ENCODE measurements around the gene POLR2F. TPM values are rescaled to one million over a fixed set of nuclear protein-coding genes. Genes with fewer than 3 reads are reported as not detected.
A peak's percentile ranks its signal among the peaks of the same experiment; 100 is the strongest.
"Not testable (repeated sequence)": the region's sequence is repeated elsewhere in the genome, so short reads cannot be mapped to it uniquely, and the experiment has no call there.

POLR2F gene
- total RNA-seq, 1 donor from 2014 or later = 137 TPM

DNA sequence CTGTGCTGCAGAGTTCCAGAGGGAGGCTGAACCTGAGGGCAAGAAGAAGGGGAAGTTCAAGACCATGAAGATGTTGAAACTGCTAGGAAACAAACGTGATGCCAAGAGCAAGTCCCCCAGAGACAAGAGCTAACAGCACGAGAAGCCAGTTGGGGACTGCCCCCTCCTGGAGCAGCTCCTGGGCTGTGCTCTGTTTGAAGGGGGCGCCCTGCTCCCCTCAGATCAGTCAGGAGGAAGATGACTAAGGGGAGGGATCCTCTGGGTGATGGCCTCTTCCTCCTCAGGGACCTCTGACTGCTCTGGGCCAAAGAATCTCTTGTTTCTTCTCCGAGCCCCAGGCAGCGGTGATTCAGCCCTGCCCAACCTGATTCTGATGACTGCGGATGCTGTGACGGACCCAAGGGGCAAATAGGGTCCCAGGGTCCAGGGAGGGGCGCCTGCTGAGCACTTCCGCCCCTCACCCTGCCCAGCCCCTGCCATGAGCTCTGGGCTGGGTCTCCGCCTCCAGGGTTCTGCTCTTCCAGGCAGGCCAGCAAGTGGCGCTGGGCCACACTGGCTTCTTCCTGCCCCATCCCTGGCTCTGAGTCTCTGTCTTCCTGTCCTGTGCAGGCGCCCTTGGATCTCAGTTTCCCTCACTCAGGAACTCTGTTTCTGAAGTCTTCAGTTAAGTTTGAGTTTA, 12.7 kb upstream of the POLR2F start:
- Mint-ChIP-seq H3K27ac (ENCODE audit: unreplicated experiment) (peak overlapping the region; percentile 60), H3K9me3 (no peaks in the 10 kb centered on the region), H3K36me3 (ENCODE audit: low read depth) (no peaks in the 10 kb centered on the region), H3K4me1 (no peaks in the 10 kb centered on the region), H3K4me3 (no peak overlapping the region), H3K27me3 (ENCODE audit: low read depth) (no peaks in the 10 kb centered on the region)
- no peak for DNase-seq (ENCODE audit: low read depth, low spot score)
- TF ChIP-seq, protein P1, sequence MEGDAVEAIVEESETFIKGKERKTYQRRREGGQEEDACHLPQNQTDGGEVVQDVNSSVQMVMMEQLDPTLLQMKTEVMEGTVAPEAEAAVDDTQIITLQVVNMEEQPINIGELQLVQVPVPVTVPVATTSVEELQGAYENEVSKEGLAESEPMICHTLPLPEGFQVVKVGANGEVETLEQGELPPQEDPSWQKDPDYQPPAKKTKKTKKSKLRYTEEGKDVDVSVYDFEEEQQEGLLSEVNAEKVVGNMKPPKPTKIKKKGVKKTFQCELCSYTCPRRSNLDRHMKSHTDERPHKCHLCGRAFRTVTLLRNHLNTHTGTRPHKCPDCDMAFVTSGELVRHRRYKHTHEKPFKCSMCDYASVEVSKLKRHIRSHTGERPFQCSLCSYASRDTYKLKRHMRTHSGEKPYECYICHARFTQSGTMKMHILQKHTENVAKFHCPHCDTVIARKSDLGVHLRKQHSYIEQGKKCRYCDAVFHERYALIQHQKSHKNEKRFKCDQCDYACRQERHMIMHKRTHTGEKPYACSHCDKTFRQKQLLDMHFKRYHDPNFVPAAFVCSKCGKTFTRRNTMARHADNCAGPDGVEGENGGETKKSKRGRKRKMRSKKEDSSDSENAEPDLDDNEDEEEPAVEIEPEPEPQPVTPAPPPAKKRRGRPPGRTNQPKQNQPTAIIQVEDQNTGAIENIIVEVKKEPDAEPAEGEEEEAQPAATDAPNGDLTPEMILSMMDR (conservative IDR thresholded peaks at IDR 0.05) = no peak

DNA sequence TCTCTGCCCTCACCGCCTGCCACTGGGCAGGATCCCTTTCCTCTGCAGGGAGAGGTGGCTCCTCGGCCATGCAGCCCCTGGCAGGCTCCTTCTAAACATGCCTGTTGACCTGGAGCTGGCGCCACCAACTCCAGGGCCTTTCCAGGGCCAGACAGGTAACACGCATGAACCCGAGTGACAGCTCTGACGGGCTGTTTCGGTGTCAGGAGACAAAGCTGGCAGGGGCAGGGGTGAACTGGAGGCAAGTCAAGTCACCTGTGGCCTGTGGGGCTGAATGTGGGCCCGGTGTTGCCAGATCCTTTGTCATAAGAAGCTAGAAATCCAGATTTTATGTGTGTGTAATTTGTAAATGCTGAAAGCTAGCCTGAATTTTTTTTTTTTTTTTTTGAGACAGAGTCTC, 11.4 kb upstream of the POLR2F start:
- no peak overlapping the region for H3K4me3 Mint-ChIP-seq
- H3K27me3 Mint-ChIP-seq (ENCODE audit: low read depth) = no peaks in the 10 kb centered on the region
- TF ChIP-seq, protein P1 (conservative IDR thresholded peaks at IDR 0.05) = no peak
- H3K36me3 Mint-ChIP-seq (ENCODE audit: low read depth) = no peaks in the 10 kb centered on the region
- no peak overlapping the region for H3K27ac Mint-ChIP-seq (ENCODE audit: unreplicated experiment)
- no peaks in the 10 kb centered on the region for H3K4me1 Mint-ChIP-seq
- H3K9me3 Mint-ChIP-seq = no peaks in the 10 kb centered on the region
- DNase-seq (ENCODE audit: low read depth, low spot score) = no peak

DNA sequence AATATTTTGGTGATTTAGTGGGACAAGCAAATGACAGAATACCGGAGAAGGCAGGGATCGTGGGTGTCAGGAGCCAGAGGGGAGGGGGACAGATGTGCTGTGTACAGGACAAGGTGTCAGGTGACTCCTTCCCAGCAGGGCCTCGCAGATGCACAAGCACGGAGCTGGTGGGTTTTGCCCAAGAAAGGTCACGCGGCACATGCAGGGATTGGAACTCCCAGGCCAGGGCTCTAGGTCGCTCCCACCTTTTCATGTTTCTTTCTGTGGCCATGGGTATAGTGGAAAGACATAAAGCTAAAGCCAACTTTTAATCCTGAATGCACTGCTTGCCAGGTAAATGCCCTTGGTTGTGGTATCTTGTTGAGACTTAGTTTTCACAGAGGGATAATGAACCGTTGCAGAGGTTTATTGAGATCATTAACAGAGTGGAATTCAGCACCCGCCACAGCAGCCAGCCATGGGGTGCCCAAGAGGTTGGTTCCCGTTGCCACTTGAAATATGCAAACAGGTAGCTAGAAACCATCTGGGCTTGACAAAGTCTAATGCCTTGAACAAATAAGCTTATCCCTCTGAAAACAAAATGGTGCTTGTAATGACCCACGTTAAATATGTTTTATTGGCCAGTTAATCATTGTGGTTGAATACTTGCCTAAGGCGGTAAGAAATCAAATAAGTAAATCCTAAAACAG, 10.2 kb upstream of the POLR2F start:
- no peak overlapping the region for H3K27ac Mint-ChIP-seq (ENCODE audit: unreplicated experiment)

DNA sequence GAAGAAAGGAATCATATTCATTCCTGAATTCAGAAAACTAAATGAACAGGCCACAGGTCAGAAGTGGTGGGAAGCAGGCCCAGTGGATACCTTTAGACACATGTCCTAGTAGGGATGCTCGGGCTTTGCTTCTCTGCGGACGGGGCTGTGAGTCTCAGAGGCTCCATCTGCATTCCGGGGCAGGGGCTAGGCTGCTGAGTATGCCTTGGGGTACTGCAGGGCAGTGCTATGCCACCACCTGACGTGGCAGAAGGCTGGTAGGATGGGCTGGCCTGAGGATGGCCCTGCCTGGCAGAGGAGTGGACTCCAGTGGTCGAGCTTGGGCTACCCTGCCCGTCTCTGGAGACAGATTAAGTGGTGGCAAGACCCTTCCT, 9.7 kb upstream of the POLR2F start:
- Mint-ChIP-seq H3K27me3 (ENCODE audit: low read depth) (no peaks in the 10 kb centered on the region), H3K4me3 (no peak overlapping the region), H3K36me3 (ENCODE audit: low read depth) (no peaks in the 10 kb centered on the region), H3K27ac (ENCODE audit: unreplicated experiment) (no peak overlapping the region), H3K9me3 (no peaks in the 10 kb centered on the region), H3K4me1 (no peaks in the 10 kb centered on the region)
- no peak for DNase-seq (ENCODE audit: low read depth, low spot score)
- TF ChIP-seq, protein P1 (conservative IDR thresholded peaks at IDR 0.05) = no peak

More for the DNA sequence above, 10.2 kb upstream of the POLR2F start:
- Mint-ChIP-seq H3K9me3 (no peaks in the 10 kb centered on the region), H3K4me3 (no peak overlapping the region), H3K27me3 (ENCODE audit: low read depth) (no peaks in the 10 kb centered on the region), H3K4me1 (no peaks in the 10 kb centered on the region), H3K36me3 (ENCODE audit: low read depth) (no peaks in the 10 kb centered on the region)
- DNase-seq (ENCODE audit: low read depth, low spot score) = no peak
- TF ChIP-seq, protein P1 (conservative IDR thresholded peaks at IDR 0.05) = no peak

DNA sequence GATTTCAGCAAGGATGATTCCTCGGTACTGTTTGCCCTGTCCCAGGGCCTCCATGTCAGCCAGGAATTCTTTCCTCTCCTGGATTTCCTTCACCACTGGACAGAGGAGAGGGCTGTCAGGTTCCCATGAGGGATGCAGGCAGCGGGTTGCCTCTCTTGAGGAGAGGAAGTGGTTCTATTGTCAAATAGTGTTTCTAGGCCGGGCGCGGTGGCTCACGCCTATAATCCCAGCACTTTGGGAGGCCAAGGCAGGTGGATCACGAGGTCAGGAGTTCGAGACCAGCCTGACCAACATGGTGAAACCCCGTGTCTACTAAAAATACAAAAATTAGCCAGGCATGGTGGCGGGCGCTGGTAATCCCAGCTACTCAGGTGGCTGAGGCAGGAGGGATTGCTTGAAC, 9.1 kb upstream of the POLR2F start:
- H3K27me3 Mint-ChIP-seq (ENCODE audit: low read depth); H3K9me3 Mint-ChIP-seq; H3K36me3 Mint-ChIP-seq (ENCODE audit: low read depth); H3K4me3 Mint-ChIP-seq; H3K4me1 Mint-ChIP-seq; H3K27ac Mint-ChIP-seq (ENCODE audit: unreplicated experiment); DNase-seq (ENCODE audit: low read depth, low spot score): not testable (repeated sequence)

DNA sequence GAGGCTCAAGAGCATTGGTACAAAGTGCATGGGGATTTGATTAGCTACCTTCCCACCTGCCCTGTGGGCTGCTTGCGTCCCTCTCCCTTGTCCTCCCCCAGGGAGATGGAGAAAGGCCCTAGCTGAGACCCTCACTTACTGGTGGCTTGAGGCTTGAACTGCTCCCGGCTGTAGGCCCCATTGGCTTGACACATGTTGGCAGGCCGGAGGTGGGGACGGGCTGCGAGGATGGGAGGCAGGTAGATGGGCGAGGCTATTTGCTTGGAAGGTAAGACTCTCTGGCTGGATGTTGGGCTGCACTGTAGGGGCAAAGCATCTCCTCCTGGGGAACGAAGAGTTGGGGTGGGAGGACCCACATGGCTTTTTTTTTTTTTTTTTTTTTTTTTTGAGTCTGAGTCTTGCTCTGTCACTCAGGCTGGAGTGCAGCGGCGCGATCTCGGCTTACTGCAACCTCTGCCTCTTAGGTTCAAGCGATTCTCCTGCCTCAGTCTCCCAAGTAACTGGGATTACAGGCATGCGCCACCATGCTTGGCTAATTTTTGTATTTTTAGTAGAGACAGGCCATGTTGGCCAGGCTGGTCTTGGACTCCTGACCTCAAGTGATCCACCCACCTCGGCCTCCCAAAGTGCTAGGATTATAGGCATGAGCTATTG, 6.2 kb upstream of the POLR2F start:
- not testable (repeated sequence) for H3K4me3 Mint-ChIP-seq; H3K9me3 Mint-ChIP-seq; H3K36me3 Mint-ChIP-seq (ENCODE audit: low read depth); H3K4me1 Mint-ChIP-seq; DNase-seq (ENCODE audit: low read depth, low spot score); H3K27me3 Mint-ChIP-seq (ENCODE audit: low read depth)
- peak overlapping the region; percentile 88 for H3K27ac Mint-ChIP-seq (ENCODE audit: unreplicated experiment)

Measured in neural crest cell (in vitro differentiated cells).